Fibroblast of lung (primary cell): ENCODE measurements around the gene PKD1L1.

Experiments
- EZH2 ChIP-seq: IDR thresholded peaks from 2 replicates; pipeline ENCODE4 v1.5.1; 2012; ENCODE audit warnings: low read length, control low read depth, mild to moderate bottlenecking; ENCODE audit errors: missing control alignments
- TF ChIP-seq, protein P1 (sequence below), 2 donors: IDR thresholded peaks in 1 of 2; conservative IDR thresholded peaks in 1 of 2; 1 replicate in 1 of 2; 2 replicates in 1 of 2; pipeline ENCODE4 v1.5.1; 2011 to 2012; ENCODE audit warnings: low read length in 2 of 2, control low read depth in 1 of 2, inconsistent platforms in 1 of 2, low read depth in 1 of 2, mild to moderate bottlenecking in 1 of 2

DNA sequence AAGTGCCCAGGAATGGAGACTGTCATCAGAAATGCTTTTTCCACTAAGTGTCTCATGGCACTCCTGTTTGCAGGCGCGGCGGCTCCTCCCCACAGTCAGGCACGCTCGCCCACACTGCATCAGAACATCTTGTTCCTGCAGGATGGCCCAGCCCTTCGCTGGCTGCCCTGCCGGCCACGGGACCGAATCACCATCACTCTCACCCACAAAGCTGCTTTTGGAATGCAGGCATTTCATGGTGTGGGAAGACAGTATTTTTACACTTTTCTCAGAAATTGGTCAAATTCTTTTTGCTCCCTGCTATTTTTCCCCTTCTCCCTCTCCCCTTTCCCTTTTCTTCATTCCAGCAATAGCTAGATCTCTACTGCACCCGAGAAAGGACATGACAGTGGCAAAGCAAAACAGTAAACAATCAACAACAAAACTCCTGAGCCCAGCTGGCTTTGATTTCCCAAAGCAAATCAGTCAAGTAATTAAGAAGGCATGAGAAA lies 190.3 kb downstream of the PKD1L1 start:
- TF ChIP-seq, protein P1, sequence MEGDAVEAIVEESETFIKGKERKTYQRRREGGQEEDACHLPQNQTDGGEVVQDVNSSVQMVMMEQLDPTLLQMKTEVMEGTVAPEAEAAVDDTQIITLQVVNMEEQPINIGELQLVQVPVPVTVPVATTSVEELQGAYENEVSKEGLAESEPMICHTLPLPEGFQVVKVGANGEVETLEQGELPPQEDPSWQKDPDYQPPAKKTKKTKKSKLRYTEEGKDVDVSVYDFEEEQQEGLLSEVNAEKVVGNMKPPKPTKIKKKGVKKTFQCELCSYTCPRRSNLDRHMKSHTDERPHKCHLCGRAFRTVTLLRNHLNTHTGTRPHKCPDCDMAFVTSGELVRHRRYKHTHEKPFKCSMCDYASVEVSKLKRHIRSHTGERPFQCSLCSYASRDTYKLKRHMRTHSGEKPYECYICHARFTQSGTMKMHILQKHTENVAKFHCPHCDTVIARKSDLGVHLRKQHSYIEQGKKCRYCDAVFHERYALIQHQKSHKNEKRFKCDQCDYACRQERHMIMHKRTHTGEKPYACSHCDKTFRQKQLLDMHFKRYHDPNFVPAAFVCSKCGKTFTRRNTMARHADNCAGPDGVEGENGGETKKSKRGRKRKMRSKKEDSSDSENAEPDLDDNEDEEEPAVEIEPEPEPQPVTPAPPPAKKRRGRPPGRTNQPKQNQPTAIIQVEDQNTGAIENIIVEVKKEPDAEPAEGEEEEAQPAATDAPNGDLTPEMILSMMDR (conservative IDR thresholded peaks at IDR 0.05 in 1 of 2, IDR thresholded peaks at IDR 0.05 in 1 of 2; ENCODE audit: low read depth in 1 of 2, low read length in 2 of 2): no peak
- TF ChIP-seq EZH2: no peak
